HEK293 (cell line): ENCODE data around the gene COL7A1.

ENCODE experiments used
- CTCF ChIP-seq: fragments of 450-650 bp; formaldehyde crosslinking; IDR thresholded peaks from 2 replicates; pipeline ENCODE4 v1.5.1; 2016; ENCODE audit warnings: missing biosample characterization, missing genetic modification characterization
- ZBTB8A ChIP-seq: fragments of 450-650 bp; formaldehyde crosslinking; IDR thresholded peaks from 2 replicates; pipeline ENCODE4 v1.5.1; 2016; ENCODE audit warnings: missing biosample characterization, missing genetic modification characterization
- ZNF2 ChIP-seq: fragments of 450-650 bp; formaldehyde crosslinking; IDR thresholded peaks from 2 replicates; pipeline ENCODE4 v1.5.1; 2016; ENCODE audit warnings: missing biosample characterization, missing genetic modification characterization
- ZNF335 ChIP-seq: fragments of 450-650 bp; formaldehyde crosslinking; conservative IDR thresholded peaks from 2 replicates; pipeline ENCODE4 v1.5.1; 2016; ENCODE audit warnings: missing biosample characterization, missing genetic modification characterization

GRCh38 chr3:48543271-48543866 lies 51.8 kb downstream of the COL7A1 start:
- no peak for TF ChIP-seq CTCF (tag by site-specific recombination)
- no peak for TF ChIP-seq ZNF335
- TF ChIP-seq ZBTB8A (tag by site-specific recombination), result no peak
- no peak for TF ChIP-seq ZNF2 (tag by site-specific recombination)
